K562 (cell line): ENCODE measurements around the gene PPP1R12C. TPM values are rescaled to one million over a fixed set of nuclear protein-coding genes. Genes with fewer than 3 reads are reported as not detected.

Source experiments
- ARID1B ChIP-seq: fragments of 450-650 bp; IDR thresholded peaks from 2 replicates; pipeline ENCODE4 v1.6.1; 2016; ENCODE audit warnings: antibody characterized with exemption, mild to moderate bottlenecking, inconsistent platforms
- C11orf30 ChIP-seq: fragments of 450-650 bp; IDR thresholded peaks from 2 replicates; pipeline ENCODE4 v1.6.1; 2016; ENCODE audit warnings: low read depth, mild to moderate bottlenecking
- DNMT1 ChIP-seq: fragments of 450-650 bp; IDR thresholded peaks from 2 replicates; pipeline ENCODE4 v1.6.1; 2016; ENCODE audit warnings: antibody characterized with exemption, mild to moderate bottlenecking
- E2F5 ChIP-seq: sonication (generic); formaldehyde crosslinking; IDR thresholded peaks from 2 replicates; pipeline ENCODE4 v1.8.0; 2022; ENCODE audit warnings: mild to moderate bottlenecking, missing genetic modification reagents
- ELK1 ChIP-seq: sonication (generic); formaldehyde crosslinking; IDR thresholded peaks from 2 replicates; pipeline ENCODE4 v1.8.1; 2022; ENCODE audit warnings: missing genetic modification reagents
- ETV1 ChIP-seq: fragments of 450-650 bp; conservative IDR thresholded peaks from 2 replicates; pipeline ENCODE4 v1.6.1; 2016; ENCODE audit warnings: missing genetic modification characterization, control low read depth, low read depth, missing compliant biosample characterization
- HDAC1 ChIP-seq, 2 experiments: fragments of 450-650 bp; IDR thresholded peaks; 2 replicates each; pipeline ENCODE4 v1.6.1; 2016 to 2017; ENCODE audit warnings: inconsistent platforms in 1 of 2, mild to moderate bottlenecking in 1 of 2, moderate library complexity in 1 of 2
- MCM5 ChIP-seq: fragments of 450-650 bp; IDR thresholded peaks from 2 replicates; pipeline ENCODE4 v1.6.1; 2016; ENCODE audit warnings: low read depth
- MEF2A ChIP-seq: IDR thresholded peaks from 2 replicates; pipeline ENCODE4 v1.6.1; 2011; ENCODE audit warnings: low read depth, mild to moderate bottlenecking, low read length, moderate library complexity; ENCODE audit not compliant: control insufficient read depth
- MGA ChIP-seq: fragments of 450-650 bp; IDR thresholded peaks from 2 replicates; pipeline ENCODE4 v1.6.1; 2016; ENCODE audit warnings: mild to moderate bottlenecking, moderate library complexity
- MTA1 ChIP-seq: fragments of 450-650 bp; IDR thresholded peaks from 2 replicates; pipeline ENCODE4 v1.6.1; 2017; ENCODE audit warnings: borderline replicate concordance
- SMARCA4 ChIP-seq: fragments of 450-650 bp; IDR thresholded peaks from 2 replicates; pipeline ENCODE4 v1.6.1; 2016
- YY1 ChIP-seq, 3 experiments: IDR thresholded peaks; 2 replicates each; pipeline ENCODE4 v1.6.1; 2011; ENCODE audit warnings: low read length in 2 of 3, mild to moderate bottlenecking in 2 of 3, moderate library complexity in 2 of 3, borderline replicate concordance in 1 of 3, control low read depth in 1 of 3, low read depth in 1 of 3; ENCODE audit not compliant: insufficient read depth in 3 of 3, insufficient replicate concordance in 2 of 3, control insufficient read depth in 1 of 3, insufficient read length in 1 of 3; ENCODE audit errors: extremely low read depth in 1 of 3
- ZNF347 ChIP-seq: fragments of 450-650 bp; formaldehyde crosslinking; IDR thresholded peaks from 2 replicates; pipeline ENCODE4 v1.4.0; 2020; ENCODE audit warnings: low read depth, mild to moderate bottlenecking, moderate library complexity
- polyA plus RNA-seq, 8 experiments: library from polyadenylated mRNA; depleted of rRNA in 4 of 8; stranded (reverse) in 5 of 8; unstranded in 3 of 8; fragments of >200 nt; fragmentation: Nextera tagmentation in 2 of 8; fragmentation: Illumina TruSeq in 1 of 8; extraction: Ambion mirVana in 2 of 8; extraction: Trizol in 1 of 8; gene quantifications; 2 replicates each; pipeline versions ENCODE4 v1.2.1 to v1.2.3, GENCODE V29; 2011 to 2014; ENCODE audit warnings: inconsistent platforms in 1 of 8, missing spikeins in 1 of 8
- total RNA-seq, 7 experiments: library from RNA; depleted of rRNA in 6 of 7; stranded (reverse); fragments of >200 nt in 6 of 7; fragmentation: Illumina TruSeq in 2 of 7; extraction: Trizol in 2 of 7; gene quantifications; 2 replicates each; pipeline versions ENCODE4 v1.2.1 to v1.2.3, GENCODE V29; 2011 to 2021; ENCODE audit warnings: low replicate concordance in 1 of 7

The PPP1R12C gene
- total and polyA plus RNA-seq, 9 of the 15 experiments (the other 6 are each of a cell fraction or from before 2014, with no cell fraction given), result 1.8 to 136 (median 33.7) TPM

GRCh38 chr19:55041627-55042343 is 75.7 kb downstream of the PPP1R12C start (continued):
- no peak for TF ChIP-seq MGA
- TF ChIP-seq HDAC1 (IDR thresholded peaks at IDR 0.05), result peak in 1 of 2 experiments; percentile 57; a peak in 2 of 4 replicates
- TF ChIP-seq C11orf30, result no peak
- peak; percentile 70 for TF ChIP-seq ARID1B
- TF ChIP-seq MTA1, result no peak
- no peak for TF ChIP-seq E2F5 (CRISPR knock-in tag)
- peak; percentile 85 for TF ChIP-seq ETV1
- peak in 1 of 3 experiments; percentile 78 for TF ChIP-seq YY1 (IDR thresholded peaks at IDR 0.05; ENCODE audit: borderline replicate concordance in 1 of 3, control insufficient read depth in 1 of 3, extremely low read depth in 1 of 3, insufficient read depth in 3 of 3, insufficient read length in 1 of 3, insufficient replicate concordance in 2 of 3, low read depth in 1 of 3, low read length in 2 of 3)
- TF ChIP-seq ELK1, result no peak
- TF ChIP-seq MCM5, result no peak
- TF ChIP-seq SMARCA4, result peak; percentile 60
- no peak for TF ChIP-seq DNMT1
- no peak for TF ChIP-seq ZNF347 (CRISPR knock-in tag)
- no peak for TF ChIP-seq MEF2A
